GM21367 (cell line): ENCODE results near the gene CSNK2A2.

Experiments
- ATAC-seq: cut with Tn5 transposase; IDR thresholded peaks from one replicate; pipeline ENCODE4 v1.9.1; 2021; ENCODE audit not compliant: unreplicated experiment

CSNK2A2 gene

DNA sequence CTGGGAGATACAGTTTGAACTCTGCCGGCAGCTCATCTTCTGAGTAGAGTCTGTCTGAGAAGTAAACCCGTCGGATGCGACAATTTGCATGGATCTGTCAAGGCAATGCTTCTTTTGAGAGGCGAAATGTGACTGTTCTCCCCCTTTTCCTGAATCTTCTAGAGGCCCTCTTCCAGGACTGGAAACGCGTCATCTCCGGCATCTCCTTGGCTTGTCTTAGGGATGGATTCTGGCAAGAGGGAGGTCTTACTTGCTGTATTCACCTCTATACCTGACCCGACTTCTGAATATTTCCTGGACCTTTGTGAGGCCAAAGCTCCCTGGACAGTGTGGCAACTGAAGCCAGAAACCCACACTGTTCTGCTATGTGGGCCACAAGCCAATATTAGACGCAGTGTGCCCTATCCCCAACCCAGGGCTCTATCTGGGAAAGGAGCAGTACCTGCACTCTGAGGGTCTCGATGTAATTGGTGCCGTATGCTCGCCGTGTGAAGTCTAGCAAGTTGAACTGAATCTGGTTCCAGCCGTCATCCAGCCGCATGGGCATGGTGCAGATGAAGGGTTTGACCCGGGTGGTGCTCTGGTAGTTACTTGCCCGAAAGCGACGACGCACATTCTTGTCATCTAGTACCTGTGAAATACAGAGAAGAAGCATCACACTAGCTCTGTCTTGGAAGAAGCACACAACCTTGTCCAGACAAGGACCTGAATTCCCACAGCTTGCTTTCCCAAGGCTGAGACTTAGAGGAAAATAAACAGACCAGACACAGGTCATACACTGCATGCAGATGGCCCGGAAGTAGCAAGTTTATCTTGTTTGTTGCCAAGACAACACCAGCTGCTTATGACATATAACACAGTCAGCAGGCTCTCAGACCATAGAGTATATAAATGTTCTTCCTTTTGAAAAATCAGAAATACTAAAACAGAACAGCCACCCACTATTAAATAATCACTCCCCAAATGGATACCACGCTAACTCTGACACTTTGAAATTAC lies 82.8 kb downstream of the CSNK2A2 start:
- ATAC-seq, result no peak

- ATAC-seq, result no peak
Measured at GRCh38 chr16:58111302-58111627, 86.6 kb downstream of the CSNK2A2 start.

DNA sequence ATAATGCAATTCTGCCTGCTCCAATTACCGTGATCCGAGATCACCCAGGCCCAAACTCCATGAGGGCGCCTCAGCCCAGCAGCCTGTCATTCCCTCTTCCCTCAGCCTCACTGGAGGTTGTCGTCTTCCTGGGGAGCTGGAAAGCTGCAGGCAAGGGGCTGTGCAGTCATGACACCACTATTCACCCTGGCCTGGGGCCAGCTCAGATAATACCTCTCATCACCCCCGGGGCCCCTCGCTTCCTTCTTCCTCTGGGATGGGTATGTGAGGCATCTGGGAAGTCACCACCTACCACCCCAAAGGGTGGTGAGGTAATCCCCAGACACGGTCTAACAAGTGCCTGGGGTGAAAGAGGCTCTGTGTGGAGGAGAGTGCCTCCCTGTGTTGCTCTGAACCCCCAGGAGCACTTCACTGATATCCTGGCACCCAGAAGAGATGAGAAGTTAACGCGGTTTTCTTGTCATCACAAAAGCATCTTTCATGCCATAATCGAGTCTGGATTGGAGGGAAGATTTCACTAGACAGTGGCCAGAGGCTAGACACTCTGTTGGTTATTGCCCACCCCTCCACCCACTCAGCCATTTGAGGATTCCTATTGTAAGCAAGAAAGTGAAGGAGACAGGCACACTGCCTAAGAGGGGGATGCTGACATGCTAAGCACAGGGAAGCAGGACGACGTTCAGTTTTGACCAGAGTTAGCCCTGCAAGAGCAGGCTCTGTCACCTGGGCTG lies 87.2 kb downstream of the CSNK2A2 start:
- no peak for ATAC-seq

DNA sequence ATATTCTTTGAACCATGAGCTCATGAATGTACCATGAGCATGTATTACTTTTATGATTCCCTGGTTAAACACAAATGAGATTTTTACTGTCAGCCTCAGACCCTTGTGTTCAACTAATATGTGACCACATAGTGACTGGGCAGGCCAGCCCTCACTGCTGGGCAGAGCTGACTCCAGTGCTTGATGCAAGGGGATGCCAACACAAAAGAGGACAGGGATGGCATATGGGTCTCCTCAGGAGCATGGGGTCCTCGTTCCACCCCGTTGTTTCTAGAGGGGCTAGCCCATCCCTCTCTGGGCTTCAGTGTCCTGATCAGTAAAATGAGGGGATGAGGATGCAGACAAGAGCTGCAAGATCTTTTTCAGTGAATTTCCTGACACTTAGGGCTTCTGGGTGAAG lies 88.0 kb downstream of the CSNK2A2 start:
- no peak for ATAC-seq

- no peak for ATAC-seq
Measured at GRCh38 chr16:58109330-58109729, 88.6 kb downstream of the CSNK2A2 start.
